GM12878 (cell line): ENCODE measurements around the gene CEBPG. TPM values are rescaled to one million over a fixed set of nuclear protein-coding genes. Genes with fewer than 3 reads are reported as not detected.

Source experiments
- ATAC-seq: fragments of 200-7000 bp; cut with Tn5 transposase; 3 replicates; pipeline ENCODE4 v1.9.1; 2020; ENCODE audit warnings: mild to moderate bottlenecking, moderate library complexity
- BruUV-seq: library from RNA; stranded (reverse); fragments of 400-500 nt; replicated peaks from 2 replicates; lab custom pipeline; 2021; lab: Mats Ljungman, UMichigan
- CTCF ChIA-PET: fragments of 300-600 bp; sonication (Branson Sonifier 250); formaldehyde crosslinking; extraction: SDS; loops from one replicate; lab custom pipeline; 2021; ENCODE audit warnings: inconsistent platforms; lab: Yijun Ruan, JAX
- POLR2A ChIA-PET: fragments of 350-600 bp; formaldehyde crosslinking; extraction: SDS; loops from one replicate; lab custom pipeline; 2021; ENCODE audit warnings: inconsistent platforms; lab: Charles Lee
- RAD21 ChIA-PET: fragments of 300-600 bp; sonication (Branson Sonifier 250); formaldehyde crosslinking; loops from one replicate; lab custom pipeline; 2023; ENCODE audit warnings: antibody characterized with exemption; ENCODE audit not compliant: unreplicated experiment; lab: Charles Lee
- SMC1A ChIA-PET: fragments of 300-600 bp; sonication (Branson Sonifier 250); formaldehyde crosslinking; loops from one replicate; lab custom pipeline; 2023; ENCODE audit not compliant: unreplicated experiment, uncharacterized antibody; lab: Charles Lee
- DNase-seq: peaks from one replicate; pipeline ENCODE4 v3.0.0-alpha.2; 2011; ENCODE audit warnings: low read depth, low spot score
- FAIRE-seq: peaks from 3 replicates; lab custom pipeline; 2011; peaks lifted over from hg19 to GRCh38; lab: Jason Lieb, UNC
- H2AFZ ChIP-seq: 2 replicates; pipeline ENCODE4 v1.6.0; 2011; ENCODE audit warnings: low read depth, low read length, control low read depth; ENCODE audit not compliant: control insufficient read depth
- H3K27ac ChIP-seq: 2 replicates; pipeline ENCODE4 v1.5.1; 2011; ENCODE audit warnings: control low read depth; ENCODE audit not compliant: control insufficient read depth, insufficient read depth
- H3K27me3 ChIP-seq, 2 experiments: replicated peaks in 1 of 2; 2 replicates each; pipeline versions ENCODE4 v1.6.0 to v1.6.1; 2011; ENCODE audit warnings: low read length in 1 of 2; ENCODE audit not compliant: control insufficient read depth in 2 of 2, insufficient read depth in 2 of 2
- H3K36me3 ChIP-seq, 2 experiments: 2 replicates each; pipeline ENCODE4 v1.5.1; 2011; ENCODE audit warnings: low read length in 1 of 2; ENCODE audit not compliant: control insufficient read depth in 2 of 2, insufficient read depth in 2 of 2
- H3K4me1 ChIP-seq: 2 replicates; pipeline ENCODE4 v1.6.1; 2011; ENCODE audit warnings: mild to moderate bottlenecking, low read length, moderate library complexity, mixed read lengths; ENCODE audit not compliant: control insufficient read depth, insufficient read depth
- H3K4me2 ChIP-seq: 2 replicates; pipeline ENCODE4 v1.6.0; 2011; ENCODE audit warnings: control low read depth; ENCODE audit not compliant: control insufficient read depth, insufficient read depth
- H3K4me3 ChIP-seq: fragments of 200-600 bp; sonication (generic); 2 replicates; pipeline ENCODE4 v1.5.1; 2016
- H3K79me2 ChIP-seq: 2 replicates; pipeline ENCODE4 v1.6.0; 2011; ENCODE audit warnings: low read length; ENCODE audit not compliant: control insufficient read depth, insufficient read depth
- H3K9ac ChIP-seq: 2 replicates; pipeline ENCODE4 v1.8.0; 2011; ENCODE audit warnings: low read length, control low read depth, mixed read lengths; ENCODE audit not compliant: control insufficient read depth, insufficient read depth
- H3K9me3 ChIP-seq: replicated peaks from 3 replicates; pipeline ENCODE4 v1.5.1; 2011; ENCODE audit warnings: mild to moderate bottlenecking, low read length; ENCODE audit not compliant: control insufficient read depth, insufficient read depth
- H4K20me1 ChIP-seq: 2 replicates; pipeline ENCODE4 v1.6.0; 2011; ENCODE audit not compliant: control insufficient read depth, insufficient read depth
- ASH2L ChIP-seq: fragments of 300-600, 200-600 bp; sonication (generic); IDR thresholded peaks from 2 replicates; pipeline ENCODE4 v1.6.1; 2017; ENCODE audit warnings: low read depth, mild to moderate bottlenecking, borderline replicate concordance
- KAT2A ChIP-seq: conservative IDR thresholded peaks from 2 replicates; pipeline ENCODE4 v1.6.1; 2011; ENCODE audit warnings: low read depth, low read length; ENCODE audit not compliant: control insufficient read depth
- SIN3A ChIP-seq: IDR thresholded peaks from 2 replicates; pipeline ENCODE4 v1.6.1; 2012; ENCODE audit warnings: low read depth, low read length, improper control_type of control experiment
- SUZ12 ChIP-seq: fragments of 200-600 bp; sonication (generic); IDR thresholded peaks from one replicate; pipeline ENCODE4 v1.6.1; 2018; ENCODE audit warnings: antibody characterized with exemption, mild to moderate bottlenecking; ENCODE audit not compliant: unreplicated experiment
- WGBS: methylation state at CpG from one replicate; pipeline ENCODE4 v1.1.6; 2016; ENCODE audit warnings: low lambda C conversion rate; ENCODE audit not compliant: insufficient replicate concordance, insufficient coverage; ENCODE audit errors: missing lambda C conversion rate; 5-methylcytosine and 5-hydroxymethylcytosine counted together
- in situ Hi-C: fragments of 300-500 bp; cut with MboI; formaldehyde crosslinking; loops from 9 replicates; pipeline ENCODE4 v1.14.3; 2018; ENCODE audit warnings: mixed read lengths
- intact Hi-C: fragments of 100-400 bp; cut with micrococcal nuclease; formaldehyde crosslinking; loops from one replicate; pipeline ENCODE4 v1.14.2; 2022; ENCODE audit not compliant: unreplicated experiment
- polyA plus RNA-seq, 11 experiments: library from polyadenylated mRNA; depleted of rRNA in 4 of 11; unstranded in 6 of 11; stranded (reverse) in 5 of 11; fragments of >200 nt; fragmentation: Nextera tagmentation in 4 of 11; fragmentation: Illumina TruSeq in 1 of 11; extraction: Ambion mirVana in 4 of 11; extraction: Trizol in 1 of 11; gene quantifications; 1 replicate in 1 of 11; 2 replicates in 10 of 11; pipeline versions ENCODE4 v1.2.1 to v1.2.3, GENCODE V29; 2011 to 2016; ENCODE audit warnings: inconsistent platforms in 2 of 11, missing spikeins in 2 of 11, low read depth in 1 of 11
- total RNA-seq, 4 experiments: library from RNA; depleted of rRNA in 3 of 4; stranded (reverse); fragments of >200 nt in 3 of 4; fragmentation: Illumina TruSeq in 1 of 4; extraction: Trizol in 1 of 4; gene quantifications; 2 replicates each; pipeline versions ENCODE4 v1.2.1 to v1.2.3, GENCODE V29; 2013 to 2021

CEBPG gene
- total and polyA plus RNA-seq, 10 of the 15 experiments (the other 5 are each of a cell fraction or from before 2014, with no cell fraction given): 5.2 to 22.4 (median 20.0) TPM

DNA sequence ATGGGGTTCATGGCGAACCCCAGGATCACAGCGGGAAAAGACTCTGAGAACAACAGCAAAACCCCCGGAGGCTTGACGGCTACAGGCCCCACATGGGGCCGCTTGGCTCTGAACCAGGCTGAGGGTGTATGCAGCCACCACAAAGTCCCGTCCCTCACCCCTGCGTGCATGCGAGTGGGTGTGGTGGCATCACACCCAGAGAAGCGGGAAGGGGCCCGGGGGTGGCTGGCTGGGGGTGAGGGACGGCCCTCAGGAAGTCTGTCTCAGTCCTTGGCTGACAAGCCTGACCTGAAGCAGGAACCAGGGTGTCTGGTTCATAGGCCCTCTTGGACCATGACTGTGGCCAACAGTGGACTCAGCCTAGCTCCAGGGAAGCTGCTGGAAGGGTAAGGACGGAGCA, 34.2 kb downstream of the CEBPG start:
- no peak overlapping the region for H3K9ac ChIP-seq
- DNase-seq (no peak), FAIRE-seq (no peak), ATAC-seq (no peak)
- no peaks in the 10 kb centered on the region; the same call in 1 of the 2 replicates for H4K20me1 ChIP-seq
- WGBS: 41% methylated on average over 12 of the region's 12 CpGs
- ChIA-PET RAD21 (no interaction called here), CTCF (interaction anchor here (1.4 to 2.4 kb wide), 3 partner anchors 161 to 172 kb away, joined by 3 to 17 read pairs (median 5); no protein-coding TSS in a partner anchor), POLR2A (no interaction called here)
- H3K27me3 ChIP-seq: no peaks in the 10 kb centered on the region
- H3K4me2 ChIP-seq: no peak overlapping the region
- no peak for TF ChIP-seq SIN3A
- TF ChIP-seq SUZ12: no peak
- TF ChIP-seq, all 136 proteins: peak for 0
- no TSS peak for BruUV-seq
- Histone ChIP-seq H3K4me3 (no peak overlapping the region), H3K79me2 (no peaks in the 10 kb centered on the region), H2AFZ (no peak overlapping the region), H3K27ac (no peak overlapping the region), H3K4me1 (0 out of 2 replicates have a peak, but pooled peaks cover 4% of the 10 kb centered on the region), H3K36me3 (no peaks in the 10 kb centered on the region), H3K9me3 (no peaks in the 10 kb centered on the region)
- intact Hi-C loops (loop anchor here (5.0 kb wide), 2 partner anchors 265 to 280 kb away; no protein-coding TSS in a partner anchor), in situ Hi-C loops (loop anchor here (5.0 kb wide), 1 partner anchor 170 kb away; no protein-coding TSS in a partner anchor)
- SMC1A ChIA-PET: no interaction called here

DNA sequence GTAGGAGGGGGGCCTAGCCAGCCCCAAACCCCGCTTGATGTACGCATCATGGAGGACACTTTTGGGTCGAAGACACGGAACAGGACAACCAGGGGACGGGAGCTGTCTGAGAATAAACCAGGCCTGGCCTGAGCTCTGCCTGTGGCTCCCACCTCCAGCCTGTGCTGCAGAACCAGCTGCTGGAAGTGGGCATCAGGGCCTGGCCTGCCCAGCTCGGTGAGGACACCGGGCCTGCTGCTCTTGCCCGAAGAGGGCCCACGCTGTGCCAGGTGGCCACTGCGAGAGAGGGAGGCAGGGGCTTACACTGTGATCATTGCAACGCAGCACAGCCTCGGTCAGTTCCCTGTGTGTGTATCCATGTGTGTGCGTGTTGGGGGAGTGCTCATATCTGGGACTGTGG, 34.6 kb downstream of the CEBPG start:
- Histone ChIP-seq H3K27ac (no peak overlapping the region), H3K9me3 (no peaks in the 10 kb centered on the region), H3K4me2 (no peak overlapping the region), H4K20me1 (no peaks in the 10 kb centered on the region; the same call in 1 of the 2 replicates), H3K4me1 (0 out of 2 replicates have a peak, but pooled peaks cover 4% of the 10 kb centered on the region), H3K9ac (no peak overlapping the region), H3K79me2 (no peaks in the 10 kb centered on the region), H3K4me3 (no peak overlapping the region), H3K27me3 (no peaks in the 10 kb centered on the region), H3K36me3 (no peaks in the 10 kb centered on the region), H2AFZ (no peak overlapping the region)
- TF ChIP-seq ASH2L: no peak
- no peak for TF ChIP-seq KAT2A
- no peak for FAIRE-seq
- no TSS peak for BruUV-seq
- ChIA-PET POLR2A (no interaction called here), RAD21 (no interaction called here), CTCF (interaction anchor here (0.6 to 2.4 kb wide), 4 partner anchors 162 to 1020 kb away, joined by 3 to 17 read pairs (median 4); partner anchors contain the start of gene UBA2), SMC1A (interaction anchor here (0.6 kb wide), 1 partner anchor 172 kb away, joined by 3 read pairs; no protein-coding TSS in a partner anchor)
- intact Hi-C loops: loop anchor here (5.0 kb wide), 2 partner anchors 266 to 281 kb away; no protein-coding TSS in a partner anchor
- 50% methylated on average over 13 of the region's 13 CpGs for WGBS
- no peak for ATAC-seq
- in situ Hi-C loops: loop anchor here (5.0 kb wide), 1 partner anchor 171 kb away; no protein-coding TSS in a partner anchor
- DNase-seq: no peak
